Activated naive CD8-positive, alpha-beta T cell treated with anti-CD3 and anti-CD28 coated beads, Interleukin-2, amount 50 U/mL, for 24 hours (primary cell): Measurements from ENCODE around the gene SSC5D.

Source experiments
- ATAC-seq: fragments of 150-1000 bp; cut with Tn5 transposase; one replicate; pipeline ENCODE4 v1.10.0; 2021
- DNase-seq: peaks from one replicate; pipeline ENCODE4 v3.0.0; 2021
- H3K27ac Mint-ChIP-seq: one replicate; pipeline ENCODE4 v1.8.0; 2021; ENCODE audit warnings: mild to moderate bottlenecking, mixed read lengths
- H3K27me3 Mint-ChIP-seq: one replicate; pipeline ENCODE4 v1.8.0; 2021; ENCODE audit warnings: mixed read lengths
- H3K36me3 Mint-ChIP-seq: one replicate; pipeline ENCODE4 v1.8.0; 2021; ENCODE audit warnings: low read depth, mixed read lengths
- H3K4me1 Mint-ChIP-seq: one replicate; pipeline ENCODE4 v1.8.0; 2021; ENCODE audit warnings: mixed read lengths
- H3K4me3 Mint-ChIP-seq: one replicate; pipeline ENCODE4 v1.8.0; 2021; ENCODE audit warnings: mild to moderate bottlenecking, moderate library complexity, mixed read lengths
- H3K9me3 Mint-ChIP-seq: one replicate; pipeline ENCODE4 v1.8.0; 2021; ENCODE audit warnings: mixed read lengths

The SSC5D gene

DNA sequence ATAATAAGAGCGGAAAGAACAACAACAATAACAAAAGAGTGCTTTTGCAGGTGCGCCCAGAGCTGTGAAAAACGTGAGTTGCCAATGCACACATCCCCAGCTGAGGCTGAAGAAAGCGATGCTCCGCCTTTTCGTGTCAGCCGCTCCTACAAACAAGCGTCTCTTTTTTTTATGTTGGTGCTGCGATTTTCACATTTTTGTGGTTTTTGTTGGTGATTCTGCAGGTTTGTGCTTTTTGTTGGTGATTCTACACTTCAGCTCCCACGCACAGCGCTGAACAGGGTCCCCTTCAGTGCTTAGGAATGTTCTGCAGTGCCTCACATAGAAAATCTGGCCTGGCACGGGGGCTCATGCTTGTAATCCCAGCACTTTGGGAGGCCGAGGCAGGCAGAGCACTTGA lies 64.4 kb downstream of the SSC5D start:
- H3K4me3 Mint-ChIP-seq, result no peak overlapping the region
- no peaks in the 10 kb centered on the region for H3K4me1 Mint-ChIP-seq
- peaks cover 12% of the 10 kb centered on the region for H3K27me3 Mint-ChIP-seq
- H3K36me3 Mint-ChIP-seq, result no peaks in the 10 kb centered on the region
- H3K27ac Mint-ChIP-seq, result no peak overlapping the region
- DNase-seq, result no peak
- H3K9me3 Mint-ChIP-seq, result no peaks in the 10 kb centered on the region
- ATAC-seq, result no peak

DNA sequence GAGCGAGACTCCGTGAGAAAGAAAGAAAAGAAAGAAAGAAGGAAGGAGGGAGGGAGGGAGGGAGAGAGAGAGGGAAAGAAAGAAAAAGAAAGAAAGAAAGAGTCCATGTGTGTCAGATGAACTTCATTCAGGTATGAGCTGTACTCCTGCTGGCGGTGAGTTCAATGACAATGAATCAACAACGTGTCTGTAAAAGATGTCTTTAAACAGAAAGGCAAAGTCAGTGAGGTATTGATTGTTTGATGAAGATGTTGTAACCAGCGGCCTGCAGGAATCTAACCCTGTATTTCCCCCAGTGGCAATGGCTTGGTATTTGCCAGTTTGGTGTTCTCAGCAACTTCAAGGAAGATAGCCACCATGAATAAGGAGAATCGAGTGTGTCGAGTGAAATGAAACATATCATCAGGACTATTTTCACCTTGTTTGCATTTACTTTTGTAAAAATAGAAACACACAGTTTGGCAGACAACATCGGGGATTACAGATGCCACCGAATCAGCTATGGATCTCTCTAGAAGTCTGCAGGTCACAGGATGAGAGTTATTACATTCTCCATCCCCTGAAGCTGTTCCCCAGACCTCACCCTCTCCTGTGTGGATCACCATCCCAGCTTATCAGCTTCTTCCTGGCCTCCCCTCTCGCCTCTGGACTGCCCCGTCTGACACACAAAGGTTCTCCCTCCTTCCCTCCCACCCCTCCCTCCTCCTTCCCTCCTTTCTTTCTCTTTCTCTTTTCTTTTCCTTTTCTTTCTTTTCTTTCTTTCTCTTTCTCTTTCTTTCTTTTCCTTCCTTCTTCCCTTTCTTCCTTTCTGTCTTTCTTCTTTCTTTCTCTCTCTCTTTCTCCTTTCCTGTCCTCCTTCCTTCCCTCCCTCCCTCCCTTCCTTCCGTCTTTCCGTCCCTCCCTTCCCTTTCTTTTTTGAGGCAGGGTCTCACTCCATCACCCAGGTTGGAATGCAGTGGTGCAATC lies 65.3 kb downstream of the SSC5D start:
- DNase-seq, result no peak
- H3K4me3 Mint-ChIP-seq, result no peak overlapping the region
- H3K27me3 Mint-ChIP-seq, result peaks cover 3% of the 10 kb centered on the region
- no peak overlapping the region for H3K27ac Mint-ChIP-seq
- no peaks in the 10 kb centered on the region for H3K4me1 Mint-ChIP-seq
- H3K36me3 Mint-ChIP-seq, result no peaks in the 10 kb centered on the region
- ATAC-seq, result no peak
- H3K9me3 Mint-ChIP-seq, result no peaks in the 10 kb centered on the region

DNA sequence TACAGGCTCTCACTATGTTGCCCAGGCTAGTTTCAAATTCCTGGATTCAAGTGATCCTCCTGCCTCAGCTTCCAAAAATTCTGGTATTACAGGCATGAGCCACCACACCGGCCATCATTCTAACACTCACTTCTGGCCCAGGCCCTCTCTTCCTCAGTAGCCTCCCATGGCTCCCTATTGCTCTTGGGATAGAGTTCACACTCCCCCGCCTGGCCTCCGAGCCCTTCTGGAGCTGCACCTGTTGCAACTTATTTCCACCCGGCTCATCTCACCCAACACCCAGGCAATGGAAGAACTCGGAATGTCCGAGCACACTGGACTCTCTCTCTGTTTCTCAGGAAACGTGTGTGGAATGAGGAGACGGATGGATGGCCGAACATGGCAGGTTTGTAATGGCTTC lies 66.1 kb downstream of the SSC5D start:
- ATAC-seq (no peak), DNase-seq (no peak)
- Mint-ChIP-seq H3K4me1 (no peaks in the 10 kb centered on the region), H3K4me3 (no peak overlapping the region), H3K9me3 (no peaks in the 10 kb centered on the region), H3K27me3 (peaks cover 3% of the 10 kb centered on the region), H3K27ac (no peak overlapping the region), H3K36me3 (no peaks in the 10 kb centered on the region)

DNA sequence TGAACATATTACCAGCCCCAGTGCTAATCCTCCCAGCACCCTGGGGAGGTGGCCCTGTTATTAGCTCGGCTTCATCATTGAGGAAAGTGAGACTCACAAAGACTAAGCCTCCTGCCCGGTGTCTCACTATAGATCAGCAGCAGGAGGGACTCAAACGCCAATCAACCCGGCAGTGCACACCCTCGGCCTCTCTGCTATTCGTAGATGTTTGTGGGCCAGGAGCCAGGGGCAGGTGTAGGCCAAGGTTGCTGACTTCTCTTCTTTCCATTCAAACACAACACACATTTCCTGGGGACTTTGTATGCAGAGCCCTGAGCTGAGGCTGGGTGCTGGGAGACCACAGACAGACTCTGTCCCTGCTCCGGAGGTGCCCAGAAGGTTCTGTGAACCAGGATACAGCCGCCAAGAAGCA lies 66.5 kb downstream of the SSC5D start:
- Mint-ChIP-seq H3K27ac (no peak overlapping the region), H3K27me3 (peaks cover 3% of the 10 kb centered on the region), H3K9me3 (no peaks in the 10 kb centered on the region), H3K4me1 (no peaks in the 10 kb centered on the region), H3K36me3 (no peaks in the 10 kb centered on the region), H3K4me3 (no peak overlapping the region)
- no peak for ATAC-seq
- DNase-seq, result no peak

DNA sequence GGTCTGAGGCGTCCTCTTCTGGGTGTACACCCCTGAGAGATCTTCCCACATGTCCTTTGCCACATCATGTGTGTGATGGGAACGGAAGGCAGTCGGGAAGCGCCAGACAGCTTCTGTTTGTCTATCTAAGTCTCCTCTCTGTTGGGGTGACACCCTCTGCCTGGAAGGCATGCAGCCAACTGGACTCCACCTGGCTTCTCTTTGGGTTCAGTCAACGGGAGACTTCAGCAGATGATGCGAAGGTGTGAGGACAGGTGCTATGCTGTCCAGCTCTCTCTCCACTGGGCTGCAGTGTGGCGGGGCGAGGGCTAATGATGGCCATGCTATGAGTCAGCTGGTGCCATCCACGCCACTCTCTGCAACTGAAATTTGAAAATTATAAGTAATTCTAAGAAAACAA lies 71.4 kb downstream of the SSC5D start:
- Mint-ChIP-seq H3K4me3 (no peak overlapping the region), H3K27me3 (peaks cover 7% of the 10 kb centered on the region), H3K9me3 (peaks cover 5% of the 10 kb centered on the region), H3K4me1 (no peaks in the 10 kb centered on the region), H3K27ac (no peak overlapping the region), H3K36me3 (no peaks in the 10 kb centered on the region)
- no peak for ATAC-seq
- DNase-seq, result no peak

DNA sequence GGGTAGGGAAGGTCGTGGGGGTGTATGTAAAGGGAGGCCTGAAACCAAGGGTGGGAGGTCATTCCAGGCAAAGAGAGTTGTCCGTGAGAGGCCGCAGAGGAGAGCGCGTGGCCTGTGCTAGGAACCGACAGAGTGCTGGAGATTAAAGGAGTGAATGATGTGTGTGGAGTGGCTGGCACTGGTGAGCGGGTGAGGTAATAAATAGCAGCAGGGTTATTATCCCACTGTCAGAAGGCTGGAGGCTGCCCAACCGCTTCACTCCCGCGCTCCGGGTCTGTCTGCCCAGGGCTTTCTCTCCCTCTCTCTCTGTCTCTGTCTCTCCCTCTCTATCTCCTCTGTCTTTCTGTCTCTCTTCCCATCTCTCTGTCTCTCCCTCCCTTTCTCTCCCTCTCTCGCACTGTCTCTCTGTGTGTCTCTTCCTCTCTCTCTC lies 75.0 kb downstream of the SSC5D start:
- DNase-seq (no peak), ATAC-seq (no peak)
- no peak overlapping the region for H3K27ac Mint-ChIP-seq
- H3K36me3 Mint-ChIP-seq, result no peaks in the 10 kb centered on the region
- H3K4me1 Mint-ChIP-seq, result no peaks in the 10 kb centered on the region
- peaks cover 13% of the 10 kb centered on the region for H3K27me3 Mint-ChIP-seq
- H3K4me3 Mint-ChIP-seq, result no peak overlapping the region
- H3K9me3 Mint-ChIP-seq, result peaks cover 5% of the 10 kb centered on the region

DNA sequence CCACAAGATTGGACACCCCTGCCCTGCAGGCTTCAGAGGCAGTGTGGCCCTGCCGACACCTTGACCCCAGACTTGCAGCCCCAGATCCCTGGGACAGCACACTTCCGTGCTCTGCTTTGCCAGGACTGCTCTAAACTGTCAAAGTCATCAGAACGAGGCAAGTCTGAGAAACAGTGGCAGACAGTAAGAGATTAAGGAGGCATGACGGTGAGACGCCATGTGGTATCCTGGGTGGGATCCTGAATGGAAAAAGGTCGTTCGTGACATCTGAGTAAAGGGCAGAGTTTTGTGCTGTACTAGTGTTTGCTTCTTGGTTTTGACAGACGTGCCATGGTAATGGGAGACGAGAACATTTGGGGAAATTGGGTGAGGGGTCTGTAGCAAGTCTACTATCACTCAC lies 78.6 kb downstream of the SSC5D start:
- ATAC-seq, result no peak
- Mint-ChIP-seq H3K27me3 (peaks cover 6% of the 10 kb centered on the region), H3K4me3 (no peak overlapping the region), H3K4me1 (no peaks in the 10 kb centered on the region), H3K9me3 (no peaks in the 10 kb centered on the region), H3K27ac (no peak overlapping the region), H3K36me3 (no peaks in the 10 kb centered on the region)
- no peak for DNase-seq

DNA sequence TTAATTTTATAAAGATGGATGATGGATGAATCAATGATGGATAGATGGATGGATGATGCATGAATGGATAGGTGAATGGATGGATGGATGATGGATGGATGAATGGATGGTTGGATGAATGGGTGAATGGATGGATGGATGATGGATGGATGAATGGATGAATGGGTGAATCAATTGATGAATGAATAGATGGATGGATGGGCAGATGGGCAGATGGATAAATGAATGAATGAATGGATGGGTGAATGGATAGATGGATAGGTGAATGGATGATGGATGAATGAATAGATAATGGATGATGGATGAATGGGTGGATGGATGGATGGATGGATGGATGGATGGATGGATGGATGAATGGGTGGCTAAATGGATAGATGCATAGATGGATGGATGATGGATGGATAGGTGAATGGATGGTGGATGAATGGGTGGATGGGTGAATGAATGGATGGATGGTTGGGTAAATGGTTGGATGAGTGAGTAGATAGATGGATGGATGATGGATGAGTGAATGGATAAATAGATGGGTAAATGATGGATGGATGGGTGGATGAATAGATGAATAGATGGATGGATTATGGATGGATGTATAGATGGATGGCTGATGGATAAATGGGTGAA lies 79.6 kb downstream of the SSC5D start:
- Mint-ChIP-seq H3K4me1 (no peaks in the 10 kb centered on the region), H3K4me3 (no peak overlapping the region), H3K27me3 (peaks cover 6% of the 10 kb centered on the region), H3K27ac (no peak overlapping the region), H3K9me3 (no peaks in the 10 kb centered on the region), H3K36me3 (no peaks in the 10 kb centered on the region)
- no peak for DNase-seq
- no peak for ATAC-seq
